ENCODE data around the gene KRT9. TPM values are rescaled to one million over a fixed set of nuclear protein-coding genes. Genes with fewer than 3 reads are reported as not detected.
"Not testable (repeated sequence)": the region's sequence is repeated elsewhere in the genome, so short reads cannot be mapped to it uniquely, and the experiment has no call there.

Gene KRT9
- total RNA-seq, 4 donors from 2014 or later, result not detected

- Histone ChIP-seq H3K9me3 (no peaks in the 10 kb centered on the region), H3K27me3 (no peaks in the 10 kb centered on the region), H3K36me3 (no peaks in the 10 kb centered on the region), H3K27ac (no peak overlapping the region), H3K4me3 (no peak overlapping the region), H3K4me1 (peaks cover 6 to 61% (median 43%) of the 10 kb centered on the region in 4 donors)
- TF ChIP-seq POLR2A (IDR thresholded peaks at IDR 0.05) (no peak), POLR2AphosphoS5 (IDR thresholded peaks at IDR 0.05) (no peak), CTCF (IDR thresholded peaks at IDR 0.05) (no peak), EP300 (IDR thresholded peaks at IDR 0.05; ENCODE audit: low read depth) (no peak)
- in situ Hi-C loops (cut with MboI; ENCODE audit: low pct_ligation_motif_present in 1 of 4, low pct_unique_long_range_greater_than_20kb in 1 of 4, low sequenced_read_pairs in 3 of 4) (loop anchor here in 3 of 4 donors (5.0 to 25.0 kb wide), 4 partner anchors 118 to 642 kb away; no protein-coding TSS in a partner anchor), intact Hi-C loops (cut with DNase I; ENCODE audit: low total_unique reads) (loop anchor here (5.0 kb wide), 2 partner anchors 100 to 115 kb away; no protein-coding TSS in a partner anchor)
- DNase-seq, result no peak
- 91 to 92% methylated on average over 2 to 3 of the region's 3 CpGs for WGBS, 2 donors (ENCODE audit: low coverage in 1 of 2)
These were observed 25.0 kb downstream of the KRT9 start for GRCh38 chr17:41546819-41547218.

- intact Hi-C loops (cut with DNase I; ENCODE audit: low total_unique reads) (loop anchor here (5.0 kb wide), 2 partner anchors 101 to 116 kb away; no protein-coding TSS in a partner anchor), in situ Hi-C loops (cut with MboI; ENCODE audit: low pct_ligation_motif_present in 1 of 4, low pct_unique_long_range_greater_than_20kb in 1 of 4, low sequenced_read_pairs in 3 of 4) (loop anchor here in 3 of 4 donors (5.0 to 25.0 kb wide), 4 partner anchors 119 to 641 kb away; no protein-coding TSS in a partner anchor)
- 67 to 81% methylated on average over 5 to 13 of the region's 13 CpGs for WGBS, 2 donors (ENCODE audit: low coverage in 1 of 2)
- Histone ChIP-seq H3K9me3 (no peaks in the 10 kb centered on the region), H3K27ac (no peak overlapping the region), H3K27me3 (no peaks in the 10 kb centered on the region), H3K4me1 (peaks cover 6 to 65% (median 45%) of the 10 kb centered on the region in 4 donors), H3K36me3 (no peaks in the 10 kb centered on the region), H3K4me3 (no peak overlapping the region)
- TF ChIP-seq EP300 (IDR thresholded peaks at IDR 0.05; ENCODE audit: low read depth), result no peak
- DNase-seq, result no peak
These were observed 25.9 kb downstream of the KRT9 start for GRCh38 chr17:41545829-41546410.

- H3K27me3 ChIP-seq, result no peaks in the 10 kb centered on the region
- in situ Hi-C loops (cut with MboI; ENCODE audit: low pct_ligation_motif_present in 1 of 4, low pct_unique_long_range_greater_than_20kb in 1 of 4, low sequenced_read_pairs in 3 of 4), result loop anchor here in 3 of 4 donors (5.0 to 25.0 kb wide), 4 partner anchors 120 to 640 kb away; no protein-coding TSS in a partner anchor
- TF ChIP-seq EP300 (IDR thresholded peaks at IDR 0.05; ENCODE audit: low read depth) (no peak), POLR2AphosphoS5 (IDR thresholded peaks at IDR 0.05) (no peak), POLR2A (IDR thresholded peaks at IDR 0.05) (no peak), CTCF (IDR thresholded peaks at IDR 0.05) (no peak)
- 88 to 93% methylated on average over 2 to 5 of the region's 5 CpGs for WGBS, 2 donors (ENCODE audit: low coverage in 1 of 2)
- H3K4me1 ChIP-seq, result peaks cover 6 to 57% (median 41%) of the 10 kb centered on the region in 4 donors
- no peaks in the 10 kb centered on the region for H3K36me3 ChIP-seq
- H3K27ac ChIP-seq, result peak overlapping the region; percentile 61 to 75 (median 70)
- intact Hi-C loops (cut with DNase I; ENCODE audit: low total_unique reads), result loop anchor here (5.0 kb wide), 2 partner anchors 102 to 117 kb away; no protein-coding TSS in a partner anchor
- DNase-seq, result no peak
- H3K9me3 ChIP-seq, result no peaks in the 10 kb centered on the region
- H3K4me3 ChIP-seq, result no peak overlapping the region
These were observed 26.9 kb downstream of the KRT9 start for GRCh38 chr17:41544935-41545334.

GRCh38 chr17:41544491-41544892 lies 27.4 kb downstream of the KRT9 start:
- no peaks in the 10 kb centered on the region for H3K36me3 ChIP-seq
- H3K27ac ChIP-seq, result peak overlapping the region; percentile 61 to 75 (median 70)
- H3K4me1 ChIP-seq, result peaks cover 5 to 53% (median 39%) of the 10 kb centered on the region in 4 donors
- intact Hi-C loops (cut with DNase I; ENCODE audit: low total_unique reads), result no loop called here
- H3K27me3 ChIP-seq, result no peaks in the 10 kb centered on the region
- in situ Hi-C loops (cut with MboI; ENCODE audit: low pct_ligation_motif_present in 1 of 4, low pct_unique_long_range_greater_than_20kb in 1 of 4, low sequenced_read_pairs in 3 of 4), result loop anchor here in 3 of 4 donors (10.0 to 25.0 kb wide), 3 partner anchors 120 to 640 kb away; no protein-coding TSS in a partner anchor
- no peaks in the 10 kb centered on the region for H3K9me3 ChIP-seq
- H3K4me3 ChIP-seq, result no peak overlapping the region
- peak; percentile 69 for DNase-seq
- 0 to 32% methylated on average over 1 to 5 of the region's 5 CpGs for WGBS, 2 donors (ENCODE audit: low coverage in 1 of 2)
- TF ChIP-seq CTCF (IDR thresholded peaks at IDR 0.05), result no peak
- no peak for TF ChIP-seq POLR2A (IDR thresholded peaks at IDR 0.05)
- TF ChIP-seq POLR2AphosphoS5 (IDR thresholded peaks at IDR 0.05), result peak in 2 of 3 donors; percentile 6 to 34
- no peak for TF ChIP-seq EP300 (IDR thresholded peaks at IDR 0.05; ENCODE audit: low read depth)

- DNase-seq; H3K27me3 ChIP-seq; H3K4me3 ChIP-seq; H3K9me3 ChIP-seq; H3K36me3 ChIP-seq; intact Hi-C loops (cut with DNase I; ENCODE audit: low total_unique reads): not testable (repeated sequence)
- peak overlapping the region; percentile 28 to 48 (median 44) for H3K27ac ChIP-seq
- peaks cover 0 to 36% (median 23%) of the 10 kb centered on the region in 4 donors for H3K4me1 ChIP-seq
- in situ Hi-C loops (cut with MboI; ENCODE audit: low pct_ligation_motif_present in 1 of 4, low pct_unique_long_range_greater_than_20kb in 1 of 4, low sequenced_read_pairs in 3 of 4), result loop anchor here in 3 of 4 donors (10.0 to 25.0 kb wide), 3 partner anchors 122 to 638 kb away; no protein-coding TSS in a partner anchor
- 66 to 79% methylated on average over 10 of the region's 10 CpGs for WGBS, 2 donors (ENCODE audit: low coverage in 1 of 2)
These were observed 29.1 kb downstream of the KRT9 start for GRCh38 chr17:41542786-41543185.

Data from transverse colon (tissue), 4 donors.